ENCODE data around the gene MBNL3.
"Not testable (repeated sequence)": the region's sequence is repeated elsewhere in the genome, so short reads cannot be mapped to it uniquely, and the experiment has no call there.

MBNL3 gene

GRCh38 chrX:132331000-132331399 is 157.8 kb downstream of the MBNL3 start:
- no peak for TF ChIP-seq CTCF (IDR thresholded peaks at IDR 0.05; ENCODE audit: low read depth, low read length)
- H3K4me3 ChIP-seq (ENCODE audit: low read depth, low read length), result no peak overlapping the region

GRCh38 chrX:132330156-132330729 is 158.6 kb downstream of the MBNL3 start:
- TF ChIP-seq CTCF (IDR thresholded peaks at IDR 0.05; ENCODE audit: low read depth, low read length), result no peak

GRCh38 chrX:132326960-132327359 is 161.9 kb downstream of the MBNL3 start:
- H3K4me3 ChIP-seq (ENCODE audit: low read depth, low read length), result not testable (repeated sequence)

More at GRCh38 chrX:132330156-132330729, 158.6 kb downstream of the MBNL3 start:
- H3K4me3 ChIP-seq (ENCODE audit: low read depth, low read length), result no peak overlapping the region
